GM12874 (cell line): Measurements from ENCODE around the gene SLC22A16.

ENCODE experiments used
- CTCF ChIP-seq: IDR thresholded peaks from 2 replicates; pipeline ENCODE4 v1.5.1; 2011; ENCODE audit warnings: low read depth, mild to moderate bottlenecking, control low read depth, low read length, moderate library complexity; ENCODE audit not compliant: insufficient read depth

Gene SLC22A16

GRCh38 chr6:110422444-110422822 is 54.0 kb downstream of the SLC22A16 start:
- TF ChIP-seq CTCF: no peak

DNA sequence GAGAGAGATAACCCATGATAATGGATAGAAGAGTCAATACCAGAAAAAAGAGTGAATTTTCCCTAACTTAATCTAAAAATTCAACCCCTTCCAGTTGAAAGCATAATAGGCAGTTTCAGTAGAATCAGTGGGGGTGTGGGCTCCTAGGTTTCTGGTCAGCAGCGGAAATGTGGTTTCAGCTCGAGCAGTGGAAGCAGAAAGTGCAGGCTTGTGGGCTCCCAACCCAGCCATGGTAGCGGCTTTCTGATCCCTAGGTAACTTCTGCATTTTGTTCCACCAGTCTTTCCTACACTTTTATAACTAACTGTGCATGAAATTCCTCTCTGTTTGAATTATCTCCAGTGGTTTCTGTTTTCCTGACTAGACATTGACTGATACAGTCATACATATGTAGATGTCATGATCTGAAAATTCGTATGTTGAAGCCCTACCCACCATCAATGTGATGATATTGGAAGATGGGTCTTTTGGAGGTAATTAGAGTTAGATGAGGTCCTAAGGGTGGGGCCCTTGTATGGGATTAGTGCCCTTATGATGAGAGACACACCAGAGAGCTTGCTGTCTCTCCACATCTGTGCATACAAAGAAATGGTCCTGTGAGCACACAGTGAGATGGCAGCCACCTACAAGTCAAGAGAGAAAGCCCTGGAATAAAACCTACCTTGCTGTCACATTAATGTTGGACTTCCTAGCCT is 54.5 kb downstream of the SLC22A16 start:
- no peak for TF ChIP-seq CTCF

- no peak for TF ChIP-seq CTCF
Observed at GRCh38 chr6:110419028-110419739, 57.2 kb downstream of the SLC22A16 start.

GRCh38 chr6:110418594-110418993 is 57.8 kb downstream of the SLC22A16 start:
- TF ChIP-seq CTCF: no peak

DNA sequence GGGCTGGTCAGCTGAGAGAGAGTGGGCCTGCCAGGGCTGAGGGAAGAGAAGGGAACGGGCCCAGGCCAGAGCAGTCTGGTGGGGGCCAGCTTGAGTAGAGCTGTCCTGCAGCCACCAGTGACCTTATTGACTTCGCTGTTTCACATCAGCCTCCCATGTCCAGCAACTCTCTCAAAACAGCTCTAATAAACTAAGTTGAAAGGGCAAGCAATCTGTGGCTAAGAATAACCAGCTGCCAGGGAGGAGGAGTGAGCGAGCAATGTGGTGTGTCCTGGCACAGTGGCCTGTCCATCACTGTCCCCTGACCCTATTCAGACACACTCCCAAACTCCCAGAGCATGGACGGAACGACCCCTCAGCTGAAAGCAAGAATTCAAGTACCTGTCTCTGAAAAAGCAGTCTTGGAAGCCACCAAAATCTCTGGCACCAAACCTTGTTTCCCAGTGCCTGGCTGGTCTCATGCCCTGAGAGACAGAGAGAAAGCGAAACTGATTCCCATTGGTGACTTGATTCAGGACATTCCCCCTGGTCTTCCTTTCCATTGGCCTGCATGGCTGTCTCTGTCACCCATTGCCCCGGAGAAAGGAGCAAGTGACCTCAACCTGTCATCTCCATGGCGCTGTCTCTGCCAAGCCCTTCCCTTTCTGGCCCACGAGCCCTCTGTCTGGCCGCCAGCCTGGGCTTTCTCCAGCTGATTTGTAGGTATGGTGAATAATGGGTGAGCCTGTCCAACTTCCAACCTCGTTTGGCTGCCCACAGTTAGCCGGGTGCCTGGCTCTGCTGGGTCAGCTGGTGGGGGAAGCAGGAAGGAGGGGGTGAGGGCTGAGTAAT is 61.1 kb downstream of the SLC22A16 start, which contains the start of gene DDO:
Gene DDO (minus strand): TSS at position 490 of the 831 bp plus-strand sequence. CDS start 2,113 bp downstream, outside the sequence.
- TF ChIP-seq CTCF: no peak

- TF ChIP-seq CTCF: no peak
Observed at GRCh38 chr6:110414669-110415068, 61.7 kb downstream of the SLC22A16 start.

DNA sequence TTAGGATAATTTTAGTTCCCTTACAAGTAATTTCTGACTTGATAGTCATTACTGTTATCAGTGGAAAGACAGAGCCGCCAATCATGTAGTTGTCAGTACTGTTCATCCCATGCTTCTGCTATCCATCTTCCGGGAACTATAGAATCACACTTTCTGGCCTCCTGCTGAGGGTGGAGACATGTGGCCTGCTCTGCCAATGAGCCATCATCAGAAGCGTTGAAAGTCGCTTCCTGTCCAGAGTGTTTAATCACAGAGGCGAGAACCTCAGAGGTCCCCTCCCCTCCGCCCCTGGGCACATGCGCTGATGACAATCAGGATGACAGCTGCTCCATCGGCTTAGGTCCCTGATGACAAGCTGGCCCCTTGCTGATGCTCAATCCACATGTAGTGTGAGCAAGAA is 64.1 kb downstream of the SLC22A16 start:
- TF ChIP-seq CTCF: no peak
